ENCODE data around the gene LARGE2.

Gene LARGE2

GRCh38 chr11:45937916-45938315 lies 15.5 kb downstream of the LARGE2 start:
- no peak for DNase-seq (ENCODE audit: low read depth)
- TF ChIP-seq MYC (IDR thresholded peaks at IDR 0.05; ENCODE audit: low read depth, low read length) (no peak), CTCF (IDR thresholded peaks at IDR 0.05; ENCODE audit: low read depth, low read length) (no peak)
- no peak overlapping the region for H3K4me3 ChIP-seq (ENCODE audit: low read depth, low read length)

- TF ChIP-seq CTCF (IDR thresholded peaks at IDR 0.05; ENCODE audit: low read depth, low read length) (no peak), MAX (IDR thresholded peaks at IDR 0.05; ENCODE audit: low read depth, low read length) (no peak), MYC (IDR thresholded peaks at IDR 0.05; ENCODE audit: low read depth, low read length) (no peak), POLR2A (IDR thresholded peaks at IDR 0.05; ENCODE audit: extremely low read depth, insufficient read length) (no peak)
- no peak overlapping the region for H3K4me3 ChIP-seq (ENCODE audit: low read depth, low read length)
- DNase-seq (ENCODE audit: low read depth): no peak
These were observed 17.4 kb downstream of the LARGE2 start for GRCh38 chr11:45939836-45940235.

- H3K4me3 ChIP-seq (ENCODE audit: low read depth, low read length): no peak overlapping the region
- TF ChIP-seq POLR2A (IDR thresholded peaks at IDR 0.05; ENCODE audit: extremely low read depth, insufficient read length): no peak
- TF ChIP-seq MYC (IDR thresholded peaks at IDR 0.05; ENCODE audit: low read depth, low read length): no peak
- no peak for TF ChIP-seq MAX (IDR thresholded peaks at IDR 0.05; ENCODE audit: low read depth, low read length)
- TF ChIP-seq CTCF (IDR thresholded peaks at IDR 0.05; ENCODE audit: low read depth, low read length): no peak
- DNase-seq (ENCODE audit: low read depth): no peak
These were observed 18.8 kb downstream of the LARGE2 start for GRCh38 chr11:45941285-45941684.

GRCh38 chr11:45942381-45942780 lies 19.9 kb downstream of the LARGE2 start:
- TF ChIP-seq CTCF (IDR thresholded peaks at IDR 0.05; ENCODE audit: low read depth, low read length) (no peak), MAX (IDR thresholded peaks at IDR 0.05; ENCODE audit: low read depth, low read length) (no peak), POLR2A (IDR thresholded peaks at IDR 0.05; ENCODE audit: extremely low read depth, insufficient read length) (no peak), MYC (IDR thresholded peaks at IDR 0.05; ENCODE audit: low read depth, low read length) (no peak)
- DNase-seq (ENCODE audit: low read depth): no peak
- H3K4me3 ChIP-seq (ENCODE audit: low read depth, low read length): no peak overlapping the region

GRCh38 chr11:45945397-45945999 lies 23.0 kb downstream of the LARGE2 start:
- H3K4me3 ChIP-seq (ENCODE audit: low read depth, low read length): no peak overlapping the region
- no peak for DNase-seq (ENCODE audit: low read depth)
- TF ChIP-seq MYC (IDR thresholded peaks at IDR 0.05; ENCODE audit: low read depth, low read length) (no peak), POLR2A (IDR thresholded peaks at IDR 0.05; ENCODE audit: extremely low read depth, insufficient read length) (no peak), CTCF (IDR thresholded peaks at IDR 0.05; ENCODE audit: low read depth, low read length) (no peak), MAX (IDR thresholded peaks at IDR 0.05; ENCODE audit: low read depth, low read length) (no peak)

- TF ChIP-seq MAX (IDR thresholded peaks at IDR 0.05; ENCODE audit: low read depth, low read length) (no peak), CTCF (IDR thresholded peaks at IDR 0.05; ENCODE audit: low read depth, low read length) (no peak), POLR2A (IDR thresholded peaks at IDR 0.05; ENCODE audit: extremely low read depth, insufficient read length) (no peak), MYC (IDR thresholded peaks at IDR 0.05; ENCODE audit: low read depth, low read length) (no peak)
- no peak overlapping the region for H3K4me3 ChIP-seq (ENCODE audit: low read depth, low read length)
These were observed 25.4 kb downstream of the LARGE2 start for GRCh38 chr11:45947885-45948284.

More at GRCh38 chr11:45947885-45948284, 25.4 kb downstream of the LARGE2 start:
- DNase-seq (ENCODE audit: low read depth): no peak

All from NB4 (cell line).